GM19328 (cell line): ENCODE data around the gene PIR.

Source experiments
- ATAC-seq: cut with Tn5 transposase; IDR thresholded peaks from one replicate; pipeline ENCODE4 v1.9.1; 2021; ENCODE audit warnings: mild to moderate bottlenecking, moderate library complexity; ENCODE audit not compliant: unreplicated experiment

Gene PIR

DNA sequence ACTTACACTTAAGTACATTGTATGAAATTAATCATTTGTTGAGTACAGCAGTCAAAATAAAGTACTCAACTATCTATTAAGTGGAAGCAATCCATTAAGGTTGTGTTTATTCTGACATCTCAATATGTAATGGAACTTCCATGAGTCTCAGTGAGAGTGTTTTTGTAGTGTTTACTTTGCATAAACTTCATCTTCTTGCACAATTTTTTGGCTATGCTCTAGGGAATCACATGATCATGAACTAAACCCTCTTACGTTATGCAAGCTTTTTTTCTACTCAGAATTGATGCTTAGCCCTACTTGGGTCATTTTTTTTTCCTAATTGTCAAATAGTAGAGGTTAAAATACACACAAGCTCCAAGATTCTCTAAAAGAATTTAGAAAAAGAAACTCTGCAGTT, 136.7 kb downstream of the PIR start:
- ATAC-seq: no peak

DNA sequence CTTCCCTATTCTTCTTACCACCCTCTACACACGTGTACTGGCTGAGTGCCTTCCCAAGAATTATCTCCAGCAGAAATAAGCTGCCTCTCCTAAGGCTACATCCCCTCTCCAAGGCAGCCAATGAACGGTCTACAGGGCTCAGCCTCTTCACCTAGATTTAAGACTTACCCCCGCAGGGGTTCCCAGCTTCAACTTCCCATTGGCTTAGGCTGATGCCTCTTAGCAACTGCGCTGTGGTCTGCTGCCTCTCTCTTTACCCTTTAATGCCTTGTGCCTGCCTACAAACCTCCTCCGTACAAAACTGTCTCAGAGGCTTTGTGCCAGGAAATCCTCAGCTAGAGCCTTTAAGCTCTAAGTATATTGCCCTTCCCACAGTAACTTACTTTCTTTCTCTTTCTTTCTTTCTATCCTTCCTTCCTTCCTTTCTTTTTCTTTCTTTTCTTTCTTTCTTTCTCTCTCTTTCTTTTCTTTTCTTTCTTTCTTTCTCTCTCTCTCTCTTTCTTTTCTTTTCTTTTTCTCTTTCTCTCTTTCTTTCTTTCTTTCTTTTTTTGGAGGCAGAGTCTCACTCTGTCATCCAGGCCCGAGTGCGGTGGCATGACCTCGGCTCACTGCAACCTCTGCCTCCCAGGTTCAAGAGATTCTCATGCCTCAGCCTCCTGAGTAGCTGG, 142.7 kb downstream of the PIR start:
- ATAC-seq: no peak

DNA sequence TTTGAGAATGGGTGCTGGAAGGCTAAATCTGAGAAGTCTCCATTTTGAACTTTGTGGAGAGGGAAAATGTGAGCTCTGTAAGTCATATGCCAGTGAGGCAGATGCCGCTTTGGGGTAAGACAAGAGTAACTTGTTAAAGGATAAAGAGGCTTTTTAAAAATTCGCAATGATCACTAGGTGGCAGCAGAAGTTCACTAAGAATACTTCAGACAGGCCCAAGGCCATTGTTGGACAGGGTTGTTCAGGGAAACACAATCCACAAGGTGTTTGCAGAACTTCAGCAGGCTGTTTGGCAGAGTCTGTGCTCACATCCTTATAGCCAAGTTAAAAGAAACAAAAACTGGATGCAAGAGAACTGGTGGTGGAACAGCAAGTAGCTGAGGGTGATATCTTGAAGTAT, 144.1 kb downstream of the PIR start:
- ATAC-seq: no peak

DNA sequence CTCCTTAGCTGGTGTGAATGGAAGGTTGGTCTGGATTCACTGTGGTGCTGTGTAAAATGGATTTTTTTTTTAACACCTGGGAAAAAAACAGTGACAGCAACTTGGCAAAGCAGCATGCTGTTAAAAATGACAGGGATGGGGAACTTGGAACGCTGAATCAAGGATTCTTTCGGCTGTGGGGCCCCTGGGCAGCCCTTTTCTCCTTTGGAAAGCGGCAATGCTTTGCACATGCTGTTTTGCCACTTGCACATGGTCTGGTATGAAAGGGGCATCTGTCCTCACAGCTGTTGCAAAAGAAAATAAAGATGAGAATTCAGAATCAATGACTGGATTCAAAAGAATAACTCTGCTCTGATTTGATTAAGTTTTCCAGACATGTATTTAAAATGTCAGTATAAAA, 147.2 kb downstream of the PIR start:
- ATAC-seq: no peak

DNA sequence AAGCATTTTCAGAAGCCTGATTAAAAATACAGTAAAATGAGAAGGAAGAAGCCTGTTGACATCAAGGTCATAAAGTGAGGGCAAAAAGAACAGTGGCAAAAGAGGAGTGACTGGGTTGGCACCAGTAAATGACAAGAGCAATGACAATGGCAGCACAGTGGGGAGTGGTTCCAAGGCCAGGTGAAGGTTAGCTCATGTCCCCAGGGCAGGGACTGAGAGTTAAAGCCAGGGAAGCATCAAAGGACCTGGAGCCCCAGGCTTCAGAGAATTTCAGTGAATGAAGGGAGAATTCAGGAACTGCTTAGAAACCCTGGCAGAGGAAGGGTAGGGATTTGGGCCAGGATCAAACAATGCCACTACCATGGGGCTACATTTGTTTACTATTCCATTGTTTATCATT, 149.0 kb downstream of the PIR start:
- no peak for ATAC-seq

DNA sequence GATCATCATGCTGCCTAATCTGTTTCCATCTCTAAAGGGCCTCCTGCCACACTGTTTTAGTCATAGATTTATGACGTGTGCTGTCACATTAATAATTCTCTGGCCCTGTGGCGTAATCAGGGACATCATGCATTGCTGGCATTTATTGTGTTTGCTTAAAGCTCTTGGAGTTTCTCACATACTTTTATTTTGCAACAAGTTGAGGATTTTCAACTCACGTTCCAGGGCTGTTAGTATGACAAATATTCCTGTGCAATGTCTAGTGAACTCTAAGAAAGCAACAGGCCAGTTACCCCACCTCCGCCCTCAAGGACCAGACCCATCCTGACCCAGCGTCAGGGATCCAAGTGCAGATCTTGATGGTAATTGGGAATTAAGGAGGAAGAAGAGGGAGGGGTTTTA, 150.1 kb downstream of the PIR start:
- ATAC-seq: no peak

DNA sequence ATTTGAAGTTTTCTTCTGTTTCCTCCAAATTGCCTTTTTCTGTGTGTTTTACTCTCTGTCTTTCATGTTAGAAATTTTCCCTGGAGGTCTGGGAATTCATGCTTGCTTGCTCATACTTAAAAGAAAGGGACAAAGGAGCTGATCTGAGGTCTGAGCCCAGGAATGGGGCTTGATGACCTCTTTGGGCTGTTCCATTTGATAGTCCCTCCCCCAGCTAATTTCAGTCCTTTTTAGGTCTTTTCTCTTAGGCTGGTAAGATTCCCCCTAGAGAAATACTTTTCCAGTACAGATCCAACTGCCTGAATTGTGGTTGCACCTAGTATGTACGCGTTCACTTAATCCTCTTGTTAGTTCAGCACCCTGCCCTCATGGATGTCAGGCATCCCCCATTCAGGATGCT, 152.3 kb downstream of the PIR start:
- ATAC-seq: no peak

DNA sequence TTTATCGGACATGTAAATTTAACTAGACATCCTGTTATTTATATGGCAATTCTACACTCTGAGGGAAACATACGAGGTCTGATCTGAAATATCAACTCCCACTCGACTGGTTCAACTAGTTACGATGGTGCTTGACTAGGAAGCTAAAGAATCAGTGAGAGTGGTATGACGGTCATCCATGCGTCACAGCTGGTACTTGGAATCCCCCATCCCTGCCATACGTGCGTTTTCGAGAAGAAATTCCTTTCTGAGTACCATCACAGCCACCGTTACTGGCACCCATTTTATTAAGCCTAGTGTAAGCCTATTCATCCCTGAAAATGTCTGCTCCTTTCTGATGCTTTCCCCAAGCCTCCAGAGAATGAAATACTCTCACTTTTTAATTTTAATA, 157.1 kb downstream of the PIR start:
- ATAC-seq: no peak

DNA sequence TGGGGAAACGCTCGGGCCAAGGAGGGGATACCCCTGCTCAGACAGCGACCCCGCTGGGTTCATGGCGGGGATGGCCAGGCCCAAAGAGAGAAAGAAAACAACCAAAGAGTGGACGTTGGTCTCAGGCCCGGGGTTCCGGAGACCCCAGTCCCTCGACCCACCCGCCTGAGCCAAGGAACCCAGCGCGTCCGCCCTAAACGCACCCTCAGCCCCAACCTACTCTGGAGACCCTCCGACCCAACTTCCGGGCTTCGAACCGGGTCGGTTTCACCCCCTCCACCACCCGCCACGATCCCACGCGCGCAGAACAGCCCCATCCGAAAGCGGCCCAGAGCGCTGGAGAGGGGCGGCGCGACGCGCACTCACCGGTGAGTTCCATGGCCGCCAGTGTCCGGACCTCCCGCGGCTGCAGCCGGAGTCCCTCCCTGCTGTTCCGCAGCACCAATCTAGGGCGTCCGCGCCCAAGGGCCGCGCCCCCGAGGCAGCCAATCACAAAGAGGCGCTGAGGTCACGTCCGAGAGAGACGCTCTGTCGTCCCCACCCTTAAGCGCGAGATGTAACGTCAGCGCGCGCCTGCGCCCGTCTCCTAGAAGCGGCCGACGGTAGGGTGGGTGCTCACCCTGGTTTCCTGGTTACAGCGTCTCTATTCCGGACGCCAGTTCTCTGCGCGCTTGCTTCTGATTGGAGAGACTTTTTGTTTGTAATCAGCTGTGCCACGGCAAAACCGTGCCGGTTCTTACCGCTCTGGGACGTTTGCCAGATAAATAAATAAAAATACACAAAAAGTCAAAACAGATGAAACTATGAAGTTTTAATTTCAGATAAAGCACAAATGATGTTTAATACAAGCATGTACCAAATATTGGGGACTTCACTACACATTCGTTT, 157.8 kb downstream of the PIR start, which contains the start of gene PIGA:
TSS of gene PIGA (minus strand) at position 389 of the 888 bp plus-strand sequence. CDS start 3,593 bp downstream, outside the sequence.
- ATAC-seq: peak; percentile 99
